ENCODE results near the gene TMEM41B.

The TMEM41B gene

DNA sequence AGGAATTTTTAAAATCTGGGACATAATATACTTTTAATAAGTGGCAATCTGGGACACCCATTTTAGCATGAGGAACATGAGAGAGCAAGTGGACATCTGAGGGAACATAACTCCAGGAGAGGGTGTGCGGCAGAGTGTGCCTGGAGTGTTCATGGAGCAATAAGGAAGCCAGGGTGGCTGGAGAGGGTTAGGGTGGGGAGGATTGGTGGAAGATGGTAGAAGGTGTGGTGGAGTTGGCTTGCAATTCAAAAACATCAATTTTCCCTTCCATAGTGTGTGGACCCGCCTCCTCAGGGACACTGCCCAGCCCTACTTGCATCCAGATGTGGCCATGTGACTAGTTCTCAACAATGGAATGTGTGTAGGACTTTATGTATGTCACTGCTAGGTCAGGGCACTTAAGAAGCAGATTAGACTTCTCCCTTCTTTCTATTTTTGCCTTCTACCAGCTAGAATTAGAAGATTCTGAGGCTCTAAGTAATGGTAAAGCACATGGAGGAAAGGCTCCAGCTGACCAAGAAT is 44.8 kb downstream of the TMEM41B start:
- no peak for TF ChIP-seq GATA2 (IDR thresholded peaks at IDR 0.05; ENCODE audit: low read depth, low read length)
- no peak for TF ChIP-seq GATA3 (IDR thresholded peaks at IDR 0.05; ENCODE audit: low read depth, low read length)

DNA sequence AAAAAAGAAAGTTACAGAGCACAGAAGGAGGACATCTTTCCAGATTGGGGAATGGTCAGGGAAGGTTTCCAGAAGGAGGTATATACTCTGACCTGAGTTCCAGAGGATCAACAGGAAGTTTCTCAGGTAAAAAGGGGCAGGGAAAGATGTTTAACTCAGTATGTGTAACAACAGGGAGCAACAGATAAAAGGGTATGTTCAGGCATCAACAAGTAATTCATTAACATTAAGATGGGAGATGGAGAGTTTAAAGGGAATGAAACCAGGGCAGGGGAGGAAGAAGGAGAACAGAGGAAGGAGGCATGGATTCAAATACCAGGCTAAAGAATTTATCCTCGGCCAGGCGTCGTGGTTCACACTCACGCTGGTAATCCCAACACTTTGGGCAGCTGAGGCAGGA is 46.7 kb downstream of the TMEM41B start:
- no peak for TF ChIP-seq GATA3 (IDR thresholded peaks at IDR 0.05; ENCODE audit: low read depth, low read length)
- no peak for TF ChIP-seq GATA2 (IDR thresholded peaks at IDR 0.05; ENCODE audit: low read depth, low read length)

DNA sequence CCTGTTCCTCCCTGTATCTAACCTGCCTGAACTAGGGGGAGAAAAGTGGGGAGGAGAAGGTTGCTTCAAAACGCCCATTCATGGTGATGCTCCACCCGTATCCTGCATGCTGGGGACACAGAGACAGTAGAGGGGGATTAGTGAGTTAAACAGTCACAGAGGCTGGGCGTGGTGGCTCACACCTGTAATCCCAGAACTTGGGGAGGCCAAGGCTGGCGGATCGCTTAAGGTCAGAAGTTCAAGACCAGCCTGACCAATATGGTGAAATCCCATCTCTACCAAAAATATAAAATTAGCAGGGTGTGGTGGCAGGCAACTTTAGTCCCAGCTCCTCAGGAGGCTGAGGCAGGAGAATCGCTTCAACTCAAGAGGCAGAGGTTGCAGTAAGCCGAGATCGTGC is 47.5 kb downstream of the TMEM41B start:
- TF ChIP-seq GATA3 (IDR thresholded peaks at IDR 0.05; ENCODE audit: low read depth, low read length), result no peak
- TF ChIP-seq GATA2 (IDR thresholded peaks at IDR 0.05; ENCODE audit: low read depth, low read length), result no peak

DNA sequence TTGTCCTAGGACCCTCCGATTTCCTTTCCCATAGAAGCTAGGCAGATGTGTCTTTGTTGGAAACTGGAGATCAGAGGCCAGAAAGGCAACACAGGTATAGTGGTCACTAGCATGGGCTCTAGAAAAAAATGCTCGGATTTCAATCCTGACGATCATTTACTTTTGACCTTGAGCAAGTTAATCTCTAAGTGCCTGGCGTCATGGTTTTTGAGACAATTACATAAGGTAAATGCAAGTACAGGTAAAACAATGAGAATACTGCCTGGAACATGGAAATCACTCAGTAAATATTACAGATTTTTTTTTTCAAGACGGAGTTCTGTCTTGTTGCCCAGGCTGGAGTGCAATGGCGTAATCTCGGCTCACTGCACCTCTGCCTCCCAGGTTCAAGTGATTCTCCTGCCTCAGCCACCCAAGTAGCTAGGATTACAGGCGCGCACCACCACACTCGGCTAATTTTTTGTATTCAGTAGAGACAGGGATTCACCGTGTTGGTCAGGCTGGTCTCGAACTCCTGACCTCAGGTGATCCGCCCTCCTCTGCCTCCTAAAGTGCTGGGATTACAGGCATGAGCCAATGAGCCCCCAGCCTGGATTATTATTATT is 48.2 kb downstream of the TMEM41B start:
- TF ChIP-seq GATA2 (IDR thresholded peaks at IDR 0.05; ENCODE audit: low read depth, low read length) (no peak), GATA3 (IDR thresholded peaks at IDR 0.05; ENCODE audit: low read depth, low read length) (no peak)

- TF ChIP-seq GATA3 (IDR thresholded peaks at IDR 0.05; ENCODE audit: low read depth, low read length) (no peak), GATA2 (IDR thresholded peaks at IDR 0.05; ENCODE audit: low read depth, low read length) (no peak)
Observed at GRCh38 chr11:9265211-9266131, 48.9 kb downstream of the TMEM41B start, which contains the start of gene DENND5A. Gene DENND5A, minus strand, starts transcription at chr11:9265350. Its CDS starts 281 bp downstream, at chr11:9265069.

DNA sequence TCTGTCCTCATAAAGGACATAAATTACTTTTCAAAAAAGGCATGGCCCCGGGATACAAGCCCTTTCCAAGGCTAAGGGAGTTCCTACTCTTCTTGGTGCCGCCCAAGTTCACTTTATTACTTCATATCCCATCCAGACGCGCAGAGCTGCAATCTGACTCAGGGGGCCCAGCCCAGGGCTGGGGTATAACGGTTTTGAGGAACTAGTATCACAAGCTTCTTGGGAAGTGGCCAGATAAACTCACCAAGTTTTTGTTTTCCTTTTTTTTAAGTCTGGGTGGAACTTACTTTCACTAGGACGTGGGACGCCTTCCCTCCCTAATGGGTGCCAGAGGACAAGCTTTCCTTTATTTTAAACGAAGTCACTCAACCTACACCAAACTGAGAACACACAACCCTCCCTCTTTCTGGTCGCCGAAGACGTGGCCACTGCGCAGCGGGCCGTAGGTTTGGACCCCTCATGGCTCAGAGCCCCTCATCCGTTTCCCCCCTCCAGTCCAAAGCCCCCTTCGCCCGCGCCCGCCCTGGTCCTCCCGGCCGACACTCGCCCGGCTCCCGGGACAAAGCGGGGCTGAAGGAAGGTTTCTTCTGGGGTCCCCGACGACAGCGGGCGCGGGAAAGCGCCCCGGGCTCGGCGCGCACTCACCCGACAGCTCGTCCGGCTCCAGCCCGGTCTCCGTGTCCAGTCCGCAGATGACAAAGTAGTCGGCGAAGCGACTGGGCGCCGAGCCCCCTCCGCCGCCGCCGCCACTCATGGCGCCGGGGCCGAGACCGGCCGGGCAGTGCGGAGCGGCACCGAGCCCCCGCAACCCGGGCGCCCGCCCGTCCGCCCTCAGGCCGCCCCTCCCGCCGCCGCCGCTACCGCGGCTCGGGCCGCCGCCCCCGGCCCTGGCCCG is 49.8 kb downstream of the TMEM41B start:
- TF ChIP-seq GATA2 (IDR thresholded peaks at IDR 0.05; ENCODE audit: low read depth, low read length) (no peak), GATA3 (IDR thresholded peaks at IDR 0.05; ENCODE audit: low read depth, low read length) (no peak)

GRCh38 chr11:9263840-9264315 is 50.5 kb downstream of the TMEM41B start:
- no peak for TF ChIP-seq GATA2 (IDR thresholded peaks at IDR 0.05; ENCODE audit: low read depth, low read length)
- TF ChIP-seq GATA3 (IDR thresholded peaks at IDR 0.05; ENCODE audit: low read depth, low read length), result no peak

- TF ChIP-seq GATA3 (IDR thresholded peaks at IDR 0.05; ENCODE audit: low read depth, low read length), result no peak
- TF ChIP-seq GATA2 (IDR thresholded peaks at IDR 0.05; ENCODE audit: low read depth, low read length), result no peak
Observed at GRCh38 chr11:9259981-9260837, 54.2 kb downstream of the TMEM41B start.

DNA sequence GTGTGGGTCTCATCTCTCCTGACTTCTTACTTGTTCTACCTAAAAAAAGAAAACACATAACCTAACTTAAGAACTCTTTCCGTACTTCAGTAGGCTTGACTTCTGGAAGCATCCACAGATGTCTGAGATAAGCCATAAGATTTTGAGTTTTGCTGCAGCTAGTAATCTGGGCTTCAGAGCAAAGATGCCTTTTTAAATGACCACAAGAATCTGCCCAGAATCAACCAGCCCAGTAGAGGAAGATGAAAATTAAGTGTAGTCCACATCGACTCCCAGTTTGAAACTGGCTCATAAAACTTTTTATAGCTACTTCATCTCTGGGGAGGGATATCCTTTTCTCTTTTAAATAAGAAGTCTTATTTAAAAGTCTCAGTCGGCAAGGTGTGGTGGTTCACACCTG is 60.0 kb downstream of the TMEM41B start:
- TF ChIP-seq GATA3 (IDR thresholded peaks at IDR 0.05; ENCODE audit: low read depth, low read length), result no peak
- TF ChIP-seq GATA2 (IDR thresholded peaks at IDR 0.05; ENCODE audit: low read depth, low read length), result no peak

- no peak for TF ChIP-seq GATA2 (IDR thresholded peaks at IDR 0.05; ENCODE audit: low read depth, low read length)
- no peak for TF ChIP-seq GATA3 (IDR thresholded peaks at IDR 0.05; ENCODE audit: low read depth, low read length)
Observed at GRCh38 chr11:9253086-9253485, 61.3 kb downstream of the TMEM41B start.

GRCh38 chr11:9251311-9251710 is 63.1 kb downstream of the TMEM41B start:
- TF ChIP-seq GATA3 (IDR thresholded peaks at IDR 0.05; ENCODE audit: low read depth, low read length) (no peak), GATA2 (IDR thresholded peaks at IDR 0.05; ENCODE audit: low read depth, low read length) (no peak)

DNA sequence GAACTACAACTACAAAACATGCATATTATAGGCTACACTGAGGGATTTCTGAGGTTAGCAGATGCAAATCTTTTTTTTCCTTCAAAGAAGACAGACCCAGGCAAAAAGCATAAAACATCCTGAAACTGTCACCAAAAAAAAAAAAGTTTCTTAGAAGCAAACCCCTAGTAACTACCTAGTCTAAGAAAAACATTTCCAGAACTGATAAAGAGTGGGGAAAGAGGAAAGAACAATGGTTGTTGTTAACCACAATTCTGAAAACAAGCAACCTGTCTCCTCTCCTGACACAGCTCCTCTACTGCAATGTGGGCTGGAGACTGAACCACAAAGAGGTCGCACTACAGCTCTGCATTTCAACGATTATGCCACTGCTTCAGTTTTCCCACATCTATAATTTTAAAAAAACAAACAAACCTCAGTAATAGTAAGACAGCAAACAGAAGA is 64.2 kb downstream of the TMEM41B start:
- TF ChIP-seq GATA2 (IDR thresholded peaks at IDR 0.05; ENCODE audit: low read depth, low read length) (no peak), GATA3 (IDR thresholded peaks at IDR 0.05; ENCODE audit: low read depth, low read length) (no peak)

GRCh38 chr11:9249252-9249651 is 65.1 kb downstream of the TMEM41B start:
- TF ChIP-seq GATA2 (IDR thresholded peaks at IDR 0.05; ENCODE audit: low read depth, low read length) (no peak), GATA3 (IDR thresholded peaks at IDR 0.05; ENCODE audit: low read depth, low read length) (no peak)
